ENCODE data around the gene CLEC2D.
"Not testable (repeated sequence)": the region's sequence is repeated elsewhere in the genome, so short reads cannot be mapped to it uniquely, and the experiment has no call there.

Gene CLEC2D

DNA sequence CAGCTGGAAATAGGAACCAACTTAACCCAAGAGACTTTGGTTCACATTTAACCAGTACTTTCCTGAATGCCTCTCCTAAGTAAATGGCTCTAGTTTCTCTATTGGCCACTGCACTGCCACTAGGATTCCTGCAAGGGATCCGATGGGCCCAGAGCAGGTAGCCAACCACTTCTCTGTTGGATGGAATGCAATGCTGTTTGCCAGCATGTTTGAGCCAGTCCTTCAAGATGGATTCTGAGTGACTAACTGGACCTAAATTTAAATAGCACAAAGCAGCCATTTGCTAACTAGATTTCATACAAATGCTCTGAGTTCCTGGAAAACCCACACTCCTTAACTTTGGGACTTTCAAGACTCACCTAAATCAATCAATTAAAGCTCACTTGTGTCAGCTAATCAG is 9.5 kb upstream of the CLEC2D start:
- no peak for DNase-seq

DNA sequence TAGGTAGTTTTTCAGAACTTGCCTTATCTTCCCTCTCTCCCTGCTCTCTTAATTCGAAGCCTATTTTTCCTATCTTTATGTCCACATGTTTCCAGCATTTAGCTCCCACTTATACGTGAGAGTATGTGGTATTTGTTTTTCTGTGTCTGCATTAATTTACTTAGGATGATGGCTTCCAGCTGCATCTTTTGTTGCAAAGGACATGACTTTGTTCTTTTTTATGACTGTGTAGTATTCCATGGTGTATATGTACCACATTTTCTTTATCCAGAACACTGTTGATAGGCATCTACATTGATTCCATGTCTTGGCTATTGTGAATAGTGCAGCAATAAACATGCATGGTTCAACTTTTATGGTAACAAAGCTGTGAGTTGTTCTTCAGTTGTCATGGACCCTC is 7.8 kb upstream of the CLEC2D start:
- DNase-seq: no peak

DNA sequence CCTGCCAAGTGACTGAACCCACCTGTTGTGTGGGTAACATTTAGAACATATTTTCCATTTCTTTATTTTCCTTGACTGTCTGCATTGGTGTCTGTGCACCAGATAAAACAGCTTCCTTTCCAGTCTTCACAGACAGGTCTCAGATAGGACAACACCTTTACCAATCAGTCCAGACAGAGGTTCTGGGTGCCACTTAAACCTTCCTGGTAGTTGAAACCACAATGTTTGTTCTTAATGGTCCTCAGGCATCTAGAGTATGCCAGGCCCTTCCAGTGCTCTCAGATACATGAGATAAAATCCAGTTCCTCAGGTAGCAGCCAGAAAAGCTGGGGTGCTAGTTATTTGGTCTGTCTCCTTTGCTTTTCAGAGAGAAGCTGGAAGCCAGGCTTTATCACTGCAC is 7.0 kb upstream of the CLEC2D start:
- no peak for DNase-seq

DNA sequence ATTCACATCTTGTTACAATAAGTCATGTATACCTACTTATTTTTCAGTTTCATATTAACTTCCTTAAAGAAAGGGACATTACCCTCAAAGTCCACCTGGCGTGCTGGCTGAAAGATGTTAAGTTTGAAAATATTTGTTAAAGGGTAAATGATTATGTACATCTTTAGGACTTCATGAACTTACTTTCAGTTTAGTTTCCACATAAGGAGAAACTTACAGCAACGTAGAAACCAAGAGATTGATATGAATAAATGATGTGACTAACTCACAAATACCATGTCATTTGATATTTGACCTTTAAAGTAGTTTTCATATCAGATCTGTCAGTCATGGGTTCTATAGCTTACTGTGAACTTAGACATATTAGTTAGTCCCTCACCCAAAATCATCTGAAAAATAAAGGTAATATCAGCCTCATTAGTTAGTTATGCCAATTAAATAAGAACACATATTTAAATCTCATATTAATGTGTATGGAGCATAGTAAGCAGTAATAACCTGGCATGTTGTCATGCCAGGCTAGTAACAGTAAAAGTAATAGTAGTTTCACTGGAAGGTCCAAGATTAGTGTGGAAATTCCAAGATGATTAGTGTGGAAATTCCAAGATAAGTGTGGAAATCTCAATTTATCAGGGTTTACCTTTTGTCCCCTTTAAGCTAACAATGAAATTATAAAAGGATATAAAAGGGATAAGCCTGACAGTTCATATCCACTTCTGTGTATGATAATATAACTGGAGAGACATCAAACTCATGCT is 1.9 kb upstream of the CLEC2D start:
- DNase-seq: no peak

DNA sequence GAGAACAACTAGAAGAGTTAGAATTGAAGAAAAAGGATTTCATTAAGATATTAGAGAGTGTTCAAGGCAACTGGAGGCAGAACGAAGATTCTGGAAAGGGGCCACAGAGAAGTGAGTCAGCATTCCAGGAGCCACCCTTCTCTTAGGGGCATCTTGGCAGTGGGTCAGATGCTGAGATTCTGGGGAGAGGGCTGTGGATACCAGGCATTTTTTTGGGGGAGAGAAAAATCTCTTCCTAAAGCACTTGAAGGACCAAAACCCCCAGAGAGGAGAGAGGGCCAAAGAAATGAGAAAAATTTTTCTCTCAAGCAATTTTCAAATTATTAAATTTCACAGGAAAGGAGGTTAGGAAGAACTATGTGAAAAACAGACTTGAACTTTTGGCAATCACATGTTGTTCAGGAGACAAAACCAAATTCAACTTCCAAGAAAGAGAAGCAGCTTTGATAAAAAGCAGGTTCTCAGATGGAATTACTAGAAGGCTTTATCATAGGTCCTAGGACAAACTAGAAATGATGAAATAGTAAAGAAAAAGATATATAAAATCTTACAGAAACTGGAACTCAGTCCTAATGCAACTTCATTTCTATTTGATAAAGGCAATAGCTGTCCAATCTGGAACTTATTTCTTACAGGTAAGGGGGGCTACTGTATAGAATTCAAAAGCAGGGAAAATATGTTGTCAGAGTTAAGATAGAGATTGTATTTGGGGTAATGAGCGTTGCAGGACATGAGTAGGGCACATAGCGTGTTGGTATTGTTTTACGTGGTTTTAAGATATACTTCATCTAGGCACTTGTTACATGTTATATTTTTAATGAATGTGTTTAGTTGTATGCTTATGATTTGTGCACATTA is 1.1 kb upstream of the CLEC2D start:
- no peak for DNase-seq

DNA sequence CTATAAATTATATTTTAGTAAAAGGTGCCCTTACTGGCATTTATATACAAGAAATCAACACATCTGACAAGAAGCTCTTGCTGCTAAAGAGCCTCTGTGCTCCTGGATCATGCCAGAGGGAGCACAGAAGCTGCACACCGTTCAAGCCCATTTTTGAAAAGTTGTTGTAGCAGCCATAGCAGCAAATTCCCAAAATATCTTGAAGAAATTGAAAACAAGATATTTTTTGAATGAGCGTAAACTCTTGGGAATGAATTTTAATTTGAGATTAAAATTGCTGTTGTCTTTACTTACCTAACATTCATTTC is 540 bp upstream of the CLEC2D start:
- DNase-seq: no peak

DNA sequence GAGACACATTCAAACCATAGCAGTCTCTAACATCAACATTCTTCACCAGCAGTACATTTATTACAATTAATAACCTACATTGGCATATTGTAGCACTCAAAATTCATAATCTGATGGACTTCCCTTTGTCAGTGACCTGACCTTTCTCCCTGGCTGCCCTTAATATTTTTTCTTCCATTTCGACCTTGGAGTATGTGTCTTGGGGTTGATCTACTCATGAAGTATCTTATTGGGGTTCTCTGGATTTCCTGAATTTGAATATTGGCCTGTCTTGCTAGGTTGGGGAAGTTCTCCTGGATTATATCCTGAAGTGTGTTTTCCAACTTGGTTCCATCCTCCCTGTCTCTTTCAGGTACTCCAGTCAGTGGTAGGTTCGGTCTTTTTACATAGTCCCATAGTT is 2.8 kb downstream of the CLEC2D start:
- not testable (repeated sequence) for DNase-seq

DNA sequence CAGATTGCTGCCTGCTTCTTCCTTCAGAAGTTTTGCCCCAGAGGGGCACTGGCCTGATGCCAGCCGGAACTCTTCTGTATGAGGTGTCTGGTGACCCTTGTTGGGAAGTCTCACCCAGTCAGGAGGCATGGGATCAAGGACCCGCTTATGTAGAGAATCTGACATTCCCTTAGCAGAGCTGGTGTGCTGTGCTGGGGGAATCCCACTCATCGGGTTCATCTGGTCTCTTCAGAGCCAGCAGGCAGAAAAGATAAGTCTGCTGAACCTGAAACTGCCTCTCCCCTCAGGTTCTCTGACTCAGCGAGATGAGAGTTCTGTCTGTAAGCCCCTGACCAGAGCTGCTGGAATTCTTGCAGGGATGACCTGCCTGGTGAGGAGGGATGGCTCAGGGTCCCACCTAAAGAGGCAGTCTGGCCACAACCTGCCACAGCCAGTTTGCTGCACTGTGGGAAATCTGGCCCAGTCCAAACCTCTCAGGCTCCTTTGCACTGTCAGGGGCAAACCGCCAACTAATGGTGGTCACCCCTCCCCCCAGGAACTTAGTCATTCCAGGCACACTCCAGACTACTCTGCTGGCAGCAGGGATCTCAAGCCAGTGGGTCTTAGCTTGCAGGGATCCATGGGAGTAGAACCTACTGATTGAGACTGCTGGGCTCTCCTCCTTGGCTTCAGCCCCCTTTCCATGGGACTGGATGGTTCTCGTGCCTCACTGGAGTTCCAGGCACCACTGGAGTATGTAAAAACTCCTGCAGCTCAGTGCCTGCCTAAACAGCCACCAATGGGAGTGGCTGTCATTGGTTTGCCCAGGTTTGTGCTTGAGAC is 4.1 kb downstream of the CLEC2D start:
- DNase-seq: no peak

DNA sequence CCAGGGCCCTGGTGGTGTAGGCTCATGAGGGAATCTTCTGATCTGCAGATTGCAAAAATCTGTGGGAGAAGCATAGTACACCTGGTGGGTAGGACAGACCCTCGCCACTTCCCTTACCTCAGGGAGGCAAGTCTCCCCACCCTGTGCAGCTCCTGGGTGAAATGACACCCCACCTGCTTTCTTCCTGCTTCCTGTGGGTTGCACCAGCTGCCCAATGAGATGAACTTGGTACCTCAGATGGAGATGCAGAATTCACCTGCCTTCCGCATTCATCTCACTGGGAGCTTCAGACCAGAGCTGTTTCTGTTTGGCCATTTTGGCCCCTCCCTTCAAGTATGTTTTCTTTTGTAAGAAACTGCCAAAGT is 4.7 kb downstream of the CLEC2D start:
- DNase-seq: no peak

DNA sequence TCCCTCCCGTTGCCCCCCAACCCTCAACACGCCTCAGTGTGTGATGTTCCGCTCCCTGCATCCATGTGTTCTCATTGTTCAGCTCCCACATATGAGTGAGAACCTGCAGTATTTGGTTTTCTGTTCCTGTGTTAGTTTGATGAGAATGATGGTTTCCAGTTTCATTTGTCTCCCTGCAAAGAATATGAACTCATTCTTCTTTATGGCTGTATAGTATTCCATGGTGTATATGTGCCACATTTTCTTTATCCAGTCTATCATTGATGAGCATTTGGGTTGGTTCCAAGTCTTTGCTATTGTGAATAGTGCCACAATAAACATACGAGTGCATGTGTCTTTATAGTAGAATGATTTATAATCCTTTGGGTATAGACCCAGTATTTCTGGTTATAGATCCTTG is 13.0 kb downstream of the CLEC2D start:
- not testable (repeated sequence) for DNase-seq

DNA sequence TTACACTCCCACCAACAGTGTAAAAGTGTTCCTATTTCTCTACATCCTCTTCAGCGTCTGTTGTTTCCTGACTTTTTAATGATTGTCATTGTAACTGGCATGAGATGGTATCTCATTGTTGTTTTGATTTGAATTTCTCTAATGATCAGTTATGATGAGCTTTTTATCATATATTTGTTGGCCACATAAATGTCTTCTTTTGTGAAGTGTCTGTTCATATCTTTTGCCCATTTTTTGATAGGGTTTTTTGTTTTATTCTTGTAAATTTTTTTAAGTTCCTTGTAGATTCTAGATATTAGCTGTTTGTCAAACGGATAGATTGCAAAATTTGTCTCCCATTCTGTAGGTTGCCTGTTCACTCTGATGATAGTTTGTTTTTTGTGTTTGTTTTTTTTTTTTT is 13.4 kb downstream of the CLEC2D start:
- not testable (repeated sequence) for DNase-seq

DNA sequence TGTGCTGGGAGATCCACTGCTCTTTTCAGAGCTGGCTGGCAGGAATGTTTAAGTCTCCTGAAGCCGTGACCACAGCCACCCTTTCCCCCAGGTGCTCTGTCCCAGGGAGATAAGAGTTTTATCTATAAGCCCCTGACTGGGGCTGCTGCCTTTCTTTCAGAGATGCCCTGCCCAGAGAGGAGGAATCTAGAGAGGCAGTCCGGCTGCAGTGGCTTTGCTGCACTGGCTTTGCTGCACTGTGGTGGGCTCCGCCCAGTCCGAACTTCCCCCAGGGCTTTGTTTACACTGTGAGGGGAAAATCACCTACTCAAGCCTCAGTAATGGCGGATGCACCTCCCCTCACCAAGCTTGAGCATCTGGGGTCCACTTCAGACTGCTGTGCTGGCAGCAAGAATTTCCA is 15.9 kb downstream of the CLEC2D start:
- not testable (repeated sequence) for DNase-seq

DNA sequence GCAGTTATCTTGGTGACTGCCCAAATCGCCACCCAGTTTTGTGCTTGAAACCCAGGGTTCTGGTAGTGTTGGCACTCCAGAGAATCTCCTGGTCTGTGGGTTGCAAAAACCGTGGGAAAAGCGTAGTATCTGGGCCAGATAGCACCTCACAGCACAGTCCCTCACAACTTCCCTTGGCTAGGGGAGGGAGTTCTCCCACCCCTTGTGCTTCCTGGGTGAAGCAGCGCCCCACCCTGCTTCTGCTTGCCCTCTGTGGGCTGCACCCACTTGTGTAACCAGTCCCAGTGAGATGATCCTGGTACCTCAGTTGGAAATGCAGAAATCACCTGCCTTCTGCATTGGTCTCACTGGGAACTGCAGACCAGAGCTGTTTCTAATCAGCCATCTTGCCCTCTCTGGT is 16.4 kb downstream of the CLEC2D start:
- DNase-seq: no peak

DNA sequence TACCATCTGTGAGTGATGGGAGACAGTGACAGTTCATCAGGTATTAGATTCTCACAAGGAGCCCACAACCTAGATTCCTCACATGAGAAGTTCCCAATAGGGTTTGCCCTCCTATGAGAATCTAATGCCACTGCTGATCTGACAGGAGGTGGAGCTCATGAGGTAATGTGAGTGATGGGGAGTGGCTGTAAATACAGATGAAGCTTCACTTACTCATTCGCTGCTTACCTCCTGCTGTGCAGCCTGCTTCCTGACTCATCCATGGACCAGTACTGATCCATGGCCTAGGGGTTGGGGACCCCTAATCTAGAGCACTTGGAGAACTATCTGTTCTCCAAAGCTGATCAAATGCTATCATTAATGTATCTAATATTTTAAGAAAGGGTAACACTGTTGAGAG is 17.7 kb downstream of the CLEC2D start:
- DNase-seq: no peak

DNA sequence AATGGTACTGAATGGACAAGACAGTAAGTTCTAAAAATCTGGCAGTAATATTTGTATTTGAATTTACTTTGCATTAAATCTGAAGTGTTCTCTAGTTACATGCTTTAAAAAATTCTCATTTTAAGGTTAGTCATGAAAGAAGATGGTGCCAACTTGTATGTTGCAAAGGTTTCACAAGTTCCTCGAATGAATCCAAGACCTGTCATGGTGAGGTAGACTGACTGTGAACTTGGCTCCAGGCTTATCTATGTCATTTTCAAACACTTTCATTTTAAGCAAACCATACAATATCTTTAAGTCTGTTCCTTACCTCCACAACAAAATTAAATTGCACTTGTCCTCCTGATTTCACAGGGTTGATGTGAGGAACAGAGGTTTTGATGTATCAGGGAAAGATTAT is 23.4 kb downstream of the CLEC2D start:
- no peak for DNase-seq

DNA sequence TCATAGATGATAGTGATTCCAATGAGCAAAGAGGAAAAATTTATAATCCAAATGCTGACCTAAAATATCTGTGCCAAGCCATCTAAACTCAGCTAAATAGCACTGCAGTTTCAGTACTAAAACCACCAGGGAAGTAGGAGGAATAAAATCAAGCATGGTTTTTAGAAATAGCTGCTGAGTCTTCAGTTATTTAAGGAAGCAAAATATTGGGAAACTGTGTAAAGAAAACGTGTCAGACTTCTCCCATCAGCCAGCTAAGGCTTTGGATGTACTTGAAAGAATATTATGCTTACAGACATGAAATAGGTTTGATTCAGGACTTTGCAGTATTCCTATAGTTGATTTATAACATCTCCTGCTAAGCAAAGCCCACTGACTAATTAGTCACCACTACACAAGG is 24.7 kb downstream of the CLEC2D start:
- no peak for DNase-seq

DNA sequence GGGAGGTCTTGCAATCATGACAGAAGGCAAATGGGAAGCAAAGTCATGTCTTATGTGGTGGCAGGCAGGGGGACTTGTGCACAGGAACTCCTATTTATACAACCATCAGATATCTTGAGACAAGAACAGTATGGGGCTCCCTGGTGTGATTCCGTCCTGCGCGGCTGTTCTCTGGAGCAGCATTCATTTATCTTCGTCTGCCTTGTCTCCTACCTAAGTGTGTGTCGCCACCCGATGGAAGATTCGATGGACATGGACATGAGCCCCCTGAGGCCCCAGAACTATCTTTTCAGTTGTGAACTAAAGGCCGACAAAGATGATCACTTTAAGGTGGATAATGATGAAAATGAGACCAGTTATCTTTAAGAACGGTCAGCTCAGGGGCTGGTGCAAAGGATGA is 25.6 kb downstream of the CLEC2D start:
- DNase-seq: not testable (repeated sequence)

DNA sequence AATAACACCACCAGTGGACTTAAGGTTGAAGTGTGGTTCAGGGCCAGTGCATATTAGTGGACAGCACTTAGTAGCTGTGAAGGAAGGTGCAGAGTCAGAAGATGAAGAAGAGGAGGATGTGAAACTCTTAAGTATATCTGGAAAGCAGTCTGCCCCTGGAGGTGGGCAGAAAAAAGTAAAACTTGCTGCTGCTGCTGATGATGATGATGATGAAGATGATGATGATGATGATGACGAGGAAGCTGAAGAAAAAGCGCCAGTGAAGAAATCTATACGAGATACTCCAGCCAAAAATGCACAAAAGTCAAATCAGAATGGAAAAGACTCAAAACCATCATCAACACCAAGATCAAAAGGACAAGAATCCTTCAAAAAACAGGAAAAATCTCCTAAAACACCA is 26.1 kb downstream of the CLEC2D start:
- not testable (repeated sequence) for DNase-seq

DNA sequence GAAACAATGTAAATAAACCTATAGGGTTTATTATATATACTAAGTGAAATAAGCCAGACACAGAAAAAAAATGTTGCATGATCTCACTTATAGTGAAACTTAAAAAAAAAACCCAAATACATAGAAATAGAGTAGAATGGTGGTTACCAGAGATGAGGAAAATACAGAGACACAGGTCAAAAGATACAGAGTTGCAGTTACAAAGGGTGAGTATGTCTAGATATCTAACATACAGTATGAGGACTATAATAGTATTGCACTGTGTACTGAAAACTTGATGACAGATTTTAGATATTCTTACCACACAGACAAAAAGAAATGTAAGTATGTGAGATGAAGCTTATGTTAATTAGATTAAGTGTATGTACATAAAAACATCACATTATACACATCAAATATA is 28.1 kb downstream of the CLEC2D start:
- no peak for DNase-seq

DNA sequence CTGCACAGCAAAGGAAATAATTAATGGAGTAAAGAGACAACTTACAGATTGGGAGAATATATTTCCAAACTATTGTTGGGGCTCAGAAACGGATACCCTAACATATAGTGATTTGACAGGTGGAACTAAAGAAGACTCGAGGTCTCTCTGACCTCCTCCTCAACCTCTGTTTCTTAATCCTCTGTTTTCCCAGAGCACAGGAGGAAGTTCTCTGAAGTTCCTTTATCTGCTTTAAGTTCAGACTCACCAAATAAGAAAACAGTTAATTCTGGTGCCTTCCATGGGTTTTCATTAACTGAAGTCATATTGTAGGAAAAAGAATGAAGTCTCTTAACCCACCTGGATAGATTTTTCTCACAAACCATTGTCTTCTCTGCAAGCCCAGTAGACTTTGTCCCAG is 29.2 kb downstream of the CLEC2D start:
- DNase-seq: no peak

DNA sequence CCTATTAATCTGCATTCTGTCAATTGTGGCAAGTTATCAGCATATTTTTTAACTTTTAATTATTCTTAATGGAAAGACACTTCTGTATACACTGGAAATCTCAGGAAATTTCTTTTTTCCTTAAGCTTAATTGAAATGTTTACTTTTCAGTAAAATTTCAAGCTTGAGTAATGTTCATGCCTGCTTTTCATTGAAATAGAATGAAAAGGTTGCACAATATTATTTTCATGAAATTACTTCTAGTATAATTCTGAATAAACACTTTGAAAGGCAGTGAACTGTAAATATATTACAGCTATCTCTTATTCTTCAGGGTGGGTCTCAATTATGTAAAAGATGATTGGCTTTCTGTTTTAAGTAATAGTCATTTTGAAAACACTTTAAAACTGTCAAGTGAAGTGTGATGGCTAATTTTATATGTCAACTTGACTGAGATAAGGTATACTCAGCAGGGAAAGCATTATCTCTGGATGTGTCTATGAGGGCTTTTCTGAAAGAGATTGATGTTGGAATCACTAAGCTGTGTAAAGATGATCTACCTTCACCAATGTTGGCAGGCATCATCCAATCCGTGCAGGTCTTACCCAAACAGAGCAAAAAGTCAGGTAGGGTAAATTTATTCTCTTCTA is 29.9 kb downstream of the CLEC2D start:
- no peak for DNase-seq

DNA sequence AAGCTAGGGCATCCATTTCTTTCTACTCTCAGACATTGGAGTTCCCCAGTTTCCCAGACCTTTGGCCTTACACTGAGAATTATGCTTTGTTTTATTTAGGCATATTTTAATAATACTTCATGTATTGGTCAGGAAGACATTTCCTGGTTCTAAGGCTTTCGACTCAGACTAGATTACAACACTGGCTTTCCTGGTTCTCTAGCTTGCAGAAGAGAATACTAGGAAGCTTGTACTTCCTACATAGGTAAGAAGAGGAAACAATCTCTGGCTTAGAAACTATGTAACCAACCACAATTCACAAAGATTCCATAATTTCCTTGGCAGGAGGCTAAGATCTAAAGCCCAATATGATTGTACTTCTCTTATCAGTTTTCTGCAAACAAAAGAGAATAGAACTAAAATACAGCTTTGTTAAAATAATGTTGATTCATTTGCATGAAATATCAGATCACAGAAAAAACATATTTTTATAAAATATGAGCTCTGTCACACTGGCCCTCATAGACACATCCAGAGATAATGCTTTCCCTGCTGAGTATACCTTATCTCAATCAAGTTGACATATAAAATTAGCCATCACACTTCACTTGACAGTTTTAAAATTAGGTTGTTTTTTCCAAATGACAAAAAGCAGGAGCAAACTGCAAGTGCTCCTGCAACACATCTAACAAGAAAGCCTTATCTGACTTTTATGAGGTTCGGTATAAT is 30.5 kb downstream of the CLEC2D start:
- DNase-seq: no peak

DNA sequence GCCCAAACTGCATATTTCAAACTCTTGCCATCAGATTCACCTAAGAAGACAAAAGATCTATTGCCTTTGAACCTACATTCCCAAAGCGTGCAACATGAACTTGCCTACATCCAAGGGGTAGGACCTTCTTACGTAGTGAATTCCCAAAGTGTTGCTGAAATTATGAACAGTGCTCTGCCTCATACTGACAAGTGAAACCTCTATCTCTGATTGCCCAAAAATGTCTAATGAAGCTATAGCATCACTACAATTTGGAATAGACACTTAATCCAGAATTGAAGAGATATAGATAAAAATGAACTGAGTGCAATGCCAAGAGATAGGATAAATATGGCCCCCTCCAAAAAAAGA is 31.1 kb downstream of the CLEC2D start:
- no peak for DNase-seq
